NCI-H774 (cell line): ENCODE results near the gene PITPNM1.
"Not testable (repeated sequence)": the region's sequence is repeated elsewhere in the genome, so short reads cannot be mapped to it uniquely, and the experiment has no call there.

Source experiments
- DNase-seq: peaks from one replicate; lab custom pipeline; 2025; lab: John Stamatoyannopoulos, UW

The PITPNM1 gene

GRCh38 chr11:67466367-67466766 lies 38.8 kb downstream of the PITPNM1 start:
- DNase-seq: no peak

- DNase-seq: not testable (repeated sequence)
These were observed 39.6 kb downstream of the PITPNM1 start for GRCh38 chr11:67465530-67465929.

GRCh38 chr11:67465189-67465510 lies 40.0 kb downstream of the PITPNM1 start:
- DNase-seq: no peak

- peak; percentile 91 for DNase-seq
These were observed 40.6 kb downstream of the PITPNM1 start for GRCh38 chr11:67464411-67465188.

- no peak for DNase-seq
These were observed 41.3 kb downstream of the PITPNM1 start for GRCh38 chr11:67463680-67464410.

GRCh38 chr11:67463186-67463585 lies 42.0 kb downstream of the PITPNM1 start:
- DNase-seq: no peak

- no peak for DNase-seq
These were observed 46.9 kb downstream of the PITPNM1 start for GRCh38 chr11:67458266-67458665.

- DNase-seq: no peak
These were observed 47.7 kb downstream of the PITPNM1 start for GRCh38 chr11:67457453-67457852.

- DNase-seq: no peak
These were observed 49.0 kb downstream of the PITPNM1 start for GRCh38 chr11:67456068-67456705.

GRCh38 chr11:67455054-67455453 lies 50.1 kb downstream of the PITPNM1 start, which contains the start of gene CABP4:
Gene CABP4 (plus strand): TSS chr11:67455354. CDS start chr11:67455424, 70 bp downstream.
- no peak for DNase-seq

GRCh38 chr11:67453816-67454732 lies 51.1 kb downstream of the PITPNM1 start:
- no peak for DNase-seq

- peak; percentile 4 for DNase-seq
These were observed 52.8 kb downstream of the PITPNM1 start, which contains the start of gene GPR152 for GRCh38 chr11:67452141-67452952. Gene GPR152 (minus strand): TSS chr11:67452729. CDS start chr11:67452724, 5 bp downstream.

GRCh38 chr11:67451658-67451976 lies 53.5 kb downstream of the PITPNM1 start:
- DNase-seq: no peak

GRCh38 chr11:67450796-67451657 lies 54.1 kb downstream of the PITPNM1 start:
- DNase-seq: no peak

GRCh38 chr11:67449116-67449844 lies 55.9 kb downstream of the PITPNM1 start:
- peak; percentile 28 for DNase-seq

- DNase-seq: no peak
These were observed 56.9 kb downstream of the PITPNM1 start for GRCh38 chr11:67448220-67448609.

- no peak for DNase-seq
These were observed 59.6 kb downstream of the PITPNM1 start for GRCh38 chr11:67445515-67445914.

GRCh38 chr11:67442504-67443404 lies 62.4 kb downstream of the PITPNM1 start:
- no peak for DNase-seq
